ENCODE data around the gene PDE4B. TPM values are rescaled to one million over a fixed set of nuclear protein-coding genes. Genes with fewer than 3 reads are reported as not detected.

Gene PDE4B
- total RNA-seq, 1 donor from 2014 or later, result 0.29 TPM

DNA sequence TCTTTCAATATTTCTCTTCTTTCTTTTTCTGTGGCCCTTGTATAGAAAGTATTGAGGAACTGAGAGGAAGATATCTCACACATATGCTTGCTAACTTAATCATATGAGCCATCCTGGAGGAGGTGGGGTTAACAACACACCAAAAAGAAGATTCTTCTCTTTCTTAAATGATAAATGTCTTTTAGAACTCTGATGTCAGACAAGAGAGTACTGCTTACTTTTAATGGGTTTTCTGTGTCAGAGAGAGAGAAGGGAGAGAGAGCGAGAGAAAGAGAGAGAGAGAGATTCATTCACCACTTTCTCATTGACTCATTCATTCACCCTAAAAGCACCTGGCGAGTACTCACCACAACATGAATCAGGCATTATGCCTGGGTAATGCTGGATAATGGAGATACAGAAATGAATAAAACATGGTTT lies 490.9 kb downstream of the PDE4B start:
- no peak overlapping the region for H3K27ac Mint-ChIP-seq
- H3K4me1 Mint-ChIP-seq (ENCODE audit: low read depth), result peaks cover 4% of the 10 kb centered on the region

DNA sequence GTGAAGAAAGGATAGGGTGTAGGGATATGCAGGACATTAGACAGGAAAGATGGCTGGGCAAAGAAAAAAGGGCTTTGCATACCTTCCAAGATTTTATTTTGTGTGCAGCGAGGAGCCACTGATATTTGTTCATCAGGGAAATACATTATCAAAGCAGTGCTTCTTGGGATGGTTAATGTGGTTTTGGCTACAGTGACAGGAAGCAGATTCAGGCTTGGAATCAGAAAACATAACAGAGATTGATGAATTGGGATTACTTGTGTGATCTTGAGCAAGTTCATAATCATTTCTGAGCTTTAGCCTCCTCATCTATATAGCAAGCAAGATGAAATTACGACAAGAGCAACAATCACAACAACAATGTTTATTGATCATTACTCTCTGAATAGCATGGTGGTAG lies 492.1 kb downstream of the PDE4B start:
- no peak for DNase-seq (ENCODE audit: low spot score, unreplicated experiment)
- no peak overlapping the region for H3K4me3 Mint-ChIP-seq (ENCODE audit: low read depth)
- H3K4me1 Mint-ChIP-seq (ENCODE audit: low read depth), result no peaks in the 10 kb centered on the region
- H3K27ac Mint-ChIP-seq, result no peak overlapping the region
- no peaks in the 10 kb centered on the region for H3K9me3 Mint-ChIP-seq (ENCODE audit: low read depth)
- H3K36me3 Mint-ChIP-seq (ENCODE audit: insufficient read depth), result no peaks in the 10 kb centered on the region
- peaks cover 6% of the 10 kb centered on the region for H3K27me3 Mint-ChIP-seq
- TF ChIP-seq, protein P1, sequence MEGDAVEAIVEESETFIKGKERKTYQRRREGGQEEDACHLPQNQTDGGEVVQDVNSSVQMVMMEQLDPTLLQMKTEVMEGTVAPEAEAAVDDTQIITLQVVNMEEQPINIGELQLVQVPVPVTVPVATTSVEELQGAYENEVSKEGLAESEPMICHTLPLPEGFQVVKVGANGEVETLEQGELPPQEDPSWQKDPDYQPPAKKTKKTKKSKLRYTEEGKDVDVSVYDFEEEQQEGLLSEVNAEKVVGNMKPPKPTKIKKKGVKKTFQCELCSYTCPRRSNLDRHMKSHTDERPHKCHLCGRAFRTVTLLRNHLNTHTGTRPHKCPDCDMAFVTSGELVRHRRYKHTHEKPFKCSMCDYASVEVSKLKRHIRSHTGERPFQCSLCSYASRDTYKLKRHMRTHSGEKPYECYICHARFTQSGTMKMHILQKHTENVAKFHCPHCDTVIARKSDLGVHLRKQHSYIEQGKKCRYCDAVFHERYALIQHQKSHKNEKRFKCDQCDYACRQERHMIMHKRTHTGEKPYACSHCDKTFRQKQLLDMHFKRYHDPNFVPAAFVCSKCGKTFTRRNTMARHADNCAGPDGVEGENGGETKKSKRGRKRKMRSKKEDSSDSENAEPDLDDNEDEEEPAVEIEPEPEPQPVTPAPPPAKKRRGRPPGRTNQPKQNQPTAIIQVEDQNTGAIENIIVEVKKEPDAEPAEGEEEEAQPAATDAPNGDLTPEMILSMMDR (IDR thresholded peaks at IDR 0.05; ENCODE audit: unreplicated experiment), result no peak

More for the DNA sequence above, 490.9 kb downstream of the PDE4B start:
- H3K27me3 Mint-ChIP-seq, result peaks cover 6% of the 10 kb centered on the region
- TF ChIP-seq, protein P1 (IDR thresholded peaks at IDR 0.05; ENCODE audit: unreplicated experiment), result no peak
- H3K36me3 Mint-ChIP-seq (ENCODE audit: insufficient read depth), result no peaks in the 10 kb centered on the region
- H3K4me3 Mint-ChIP-seq (ENCODE audit: low read depth), result no peak overlapping the region
- no peak for DNase-seq (ENCODE audit: low spot score, unreplicated experiment)
- no peaks in the 10 kb centered on the region for H3K9me3 Mint-ChIP-seq (ENCODE audit: low read depth)

DNA sequence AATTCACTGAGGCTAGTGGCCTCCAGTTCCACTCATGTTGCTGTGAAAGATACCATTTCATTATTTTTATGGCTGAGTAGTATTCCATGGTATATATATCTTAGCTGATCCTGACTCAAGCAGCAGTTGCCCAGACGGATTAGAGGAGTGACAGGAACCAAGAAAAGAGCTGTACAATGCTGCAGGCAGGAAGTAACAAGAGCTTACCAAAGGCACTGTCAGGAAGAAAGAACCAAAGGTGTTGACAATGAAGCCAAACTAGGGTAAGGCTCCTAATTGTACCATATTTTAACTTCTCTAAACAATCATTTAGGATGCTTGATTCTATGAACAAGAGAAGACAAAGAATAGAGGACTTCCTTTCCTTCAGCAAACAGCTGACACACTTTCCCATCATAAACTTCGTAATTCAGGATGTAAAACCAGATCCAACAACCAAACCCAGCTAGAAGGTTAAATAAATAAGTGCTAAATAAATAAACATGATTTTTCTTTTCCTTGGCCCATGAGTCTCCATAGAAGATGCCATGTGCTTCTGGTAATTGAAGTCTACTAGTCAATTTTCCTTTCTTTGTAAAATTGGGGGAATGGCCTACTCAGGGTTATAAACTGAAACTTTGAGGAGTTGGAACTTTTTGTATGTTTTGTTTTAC lies 493.0 kb downstream of the PDE4B start:
- no peaks in the 10 kb centered on the region for H3K4me1 Mint-ChIP-seq (ENCODE audit: low read depth)
- TF ChIP-seq, protein P1 (IDR thresholded peaks at IDR 0.05; ENCODE audit: unreplicated experiment), result no peak
- no peak overlapping the region for H3K4me3 Mint-ChIP-seq (ENCODE audit: low read depth)
- peaks cover 10% of the 10 kb centered on the region for H3K27me3 Mint-ChIP-seq
- H3K36me3 Mint-ChIP-seq (ENCODE audit: insufficient read depth), result no peaks in the 10 kb centered on the region
- no peak for DNase-seq (ENCODE audit: low spot score, unreplicated experiment)
- no peak overlapping the region for H3K27ac Mint-ChIP-seq
- H3K9me3 Mint-ChIP-seq (ENCODE audit: low read depth), result no peaks in the 10 kb centered on the region

DNA sequence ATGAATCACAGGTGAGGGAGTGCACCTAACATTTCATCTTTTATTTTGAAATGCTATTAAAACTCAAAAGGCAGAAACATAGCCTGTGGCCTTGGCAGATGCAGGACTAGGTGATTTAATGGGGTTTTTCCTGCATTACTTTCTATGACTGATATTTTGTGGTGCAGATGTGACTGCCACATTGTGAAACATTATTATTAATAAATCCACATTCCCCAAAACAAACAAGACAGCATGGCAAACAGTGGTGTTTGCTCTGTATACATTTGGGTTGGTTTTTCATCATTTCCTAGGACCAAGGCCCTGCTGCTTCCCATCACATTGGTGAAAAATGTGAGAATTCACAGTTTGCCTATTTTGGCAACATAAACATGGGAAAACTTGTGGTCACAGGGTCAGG lies 493.6 kb downstream of the PDE4B start:
- Mint-ChIP-seq H3K9me3 (ENCODE audit: low read depth) (no peaks in the 10 kb centered on the region), H3K4me1 (ENCODE audit: low read depth) (no peaks in the 10 kb centered on the region), H3K27ac (no peak overlapping the region), H3K36me3 (ENCODE audit: insufficient read depth) (no peaks in the 10 kb centered on the region), H3K4me3 (ENCODE audit: low read depth) (no peak overlapping the region), H3K27me3 (peaks cover 12% of the 10 kb centered on the region)
- TF ChIP-seq, protein P1 (IDR thresholded peaks at IDR 0.05; ENCODE audit: unreplicated experiment), result no peak
- no peak for DNase-seq (ENCODE audit: low spot score, unreplicated experiment)

DNA sequence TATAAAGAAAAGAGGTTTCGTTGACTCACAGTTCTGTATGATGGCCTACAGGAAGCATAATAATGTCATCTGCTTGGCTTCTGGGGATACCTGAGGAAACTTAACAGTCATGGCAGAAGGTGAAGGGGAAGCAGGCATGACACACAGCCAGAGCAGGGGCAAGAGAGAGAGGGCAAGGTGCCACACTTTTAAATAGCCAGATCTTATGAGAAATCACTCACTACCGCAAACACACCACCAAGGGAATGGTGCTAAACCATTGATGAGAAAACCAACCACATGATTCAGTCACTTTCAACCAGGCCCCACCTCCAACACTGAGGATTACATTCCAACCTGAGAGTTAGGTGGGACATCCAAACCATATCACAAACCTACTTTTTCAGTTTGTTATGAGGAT lies 495.4 kb downstream of the PDE4B start:
- TF ChIP-seq, protein P1 (IDR thresholded peaks at IDR 0.05; ENCODE audit: unreplicated experiment), result no peak
- H3K4me1 Mint-ChIP-seq (ENCODE audit: low read depth), result no peaks in the 10 kb centered on the region

More for the DNA sequence above, 495.4 kb downstream of the PDE4B start:
- no peaks in the 10 kb centered on the region for H3K36me3 Mint-ChIP-seq (ENCODE audit: insufficient read depth)
- no peak for DNase-seq (ENCODE audit: low spot score, unreplicated experiment)
- H3K27ac Mint-ChIP-seq, result no peak overlapping the region
- no peaks in the 10 kb centered on the region for H3K9me3 Mint-ChIP-seq (ENCODE audit: low read depth)
- H3K27me3 Mint-ChIP-seq, result peaks cover 12% of the 10 kb centered on the region
- no peak overlapping the region for H3K4me3 Mint-ChIP-seq (ENCODE audit: low read depth)

All from progenitor cell of endocrine pancreas (in vitro differentiated cells).